HepG2 (cell line): ENCODE results near the gene CCDC50. TPM values are rescaled to one million over a fixed set of nuclear protein-coding genes. Genes with fewer than 3 reads are reported as not detected.

Experiments used
- ATAC-seq: fragments of 200-7000 bp; cut with Tn5 transposase; 3 replicates; pipeline ENCODE4 v1.9.1; 2020; ENCODE audit warnings: mild to moderate bottlenecking, moderate library complexity
- BruUV-seq: library from RNA; stranded (reverse); fragments of 400-500 nt; replicated peaks from 2 replicates; lab custom pipeline; 2021; lab: Mats Ljungman, UMichigan
- CTCF ChIA-PET: fragments of 300-600 bp; formaldehyde crosslinking; extraction: SDS; loops from one replicate; lab custom pipeline; 2021; ENCODE audit warnings: low total read pairs, inconsistent platforms, low intra/inter-chr PET ratio; lab: Yijun Ruan, JAX
- POLR2A ChIA-PET: fragments of 350-600 bp; sonication (Branson Sonifier 250); formaldehyde crosslinking; loops from one replicate; lab custom pipeline; 2020; ENCODE audit warnings: antibody characterized with exemption, inconsistent platforms; lab: Yijun Ruan, JAX
- DNase-seq: peaks from one replicate; pipeline ENCODE4 v3.0.0-alpha.2; 2015; ENCODE audit warnings: low spot score
- FAIRE-seq: peaks from 3 replicates; lab custom pipeline; 2011; peaks lifted over from hg19 to GRCh38; lab: Jason Lieb, UNC
- H2AFZ ChIP-seq: one replicate; pipeline ENCODE4 v1.6.1; 2011; ENCODE audit warnings: low read length, inconsistent platforms
- H3K27ac ChIP-seq: fragments of 300-600 bp; 3 replicates; pipeline ENCODE4 v1.8.0; 2011; ENCODE audit warnings: mixed run types, mild to moderate bottlenecking, mixed read lengths, low read length, inconsistent platforms; ENCODE audit not compliant: insufficient read depth; ENCODE audit errors: extremely low read length
- H3K27me3 ChIP-seq, 2 experiments: fragments of 200-600 bp in 1 of 2; 2 replicates in 1 of 2; 3 replicates in 1 of 2; pipeline versions ENCODE4 v1.6.0 to v1.8.0; 2011; ENCODE audit warnings: low read length in 2 of 2, mild to moderate bottlenecking in 2 of 2, moderate library complexity in 2 of 2, inconsistent platforms in 1 of 2; ENCODE audit not compliant: insufficient read depth in 2 of 2, control insufficient read depth in 1 of 2
- H3K36me3 ChIP-seq, 2 experiments: fragments of 200-600 bp in 1 of 2; replicated peaks in 1 of 2; 2 replicates in 1 of 2; 3 replicates in 1 of 2; pipeline versions ENCODE4 v1.5.1 to v1.8.0; 2011; ENCODE audit warnings: low read length in 2 of 2, inconsistent platforms in 1 of 2; ENCODE audit not compliant: insufficient read depth in 2 of 2, control insufficient read depth in 1 of 2
- H3K4me1 ChIP-seq: 2 replicates; pipeline ENCODE4 v1.5.1; 2012; ENCODE audit warnings: low read length, inconsistent platforms; ENCODE audit not compliant: insufficient read depth
- H3K4me2 ChIP-seq: 2 replicates; pipeline ENCODE4 v1.6.0; 2011; ENCODE audit warnings: low read depth, low read length, inconsistent platforms
- H3K4me3 ChIP-seq, 3 experiments: fragments of 200-600 bp in 1 of 3; sonication (generic), shearing (Covaris generic) in 1 of 3; replicated peaks in 1 of 3; 2 replicates each; pipeline ENCODE4 v1.5.1; 2011 to 2016; ENCODE audit warnings: low read length in 3 of 3, inconsistent platforms in 2 of 3, low read depth in 2 of 3, mild to moderate bottlenecking in 2 of 3, control low read depth in 1 of 3, mixed read lengths in 1 of 3; ENCODE audit not compliant: insufficient read depth in 1 of 3
- H3K79me2 ChIP-seq: one replicate; pipeline ENCODE4 v1.6.1; 2011; ENCODE audit warnings: low read length, inconsistent platforms; ENCODE audit not compliant: insufficient read depth
- H3K9ac ChIP-seq: 2 replicates; pipeline ENCODE4 v1.6.0; 2011; ENCODE audit warnings: mild to moderate bottlenecking, low read depth, low read length, inconsistent platforms; ENCODE audit not compliant: insufficient read depth
- H3K9me3 ChIP-seq: 2 replicates; pipeline ENCODE4 v1.5.1; 2012; ENCODE audit warnings: mild to moderate bottlenecking, low read length
- H4K20me1 ChIP-seq: 2 replicates; pipeline ENCODE4 v1.6.0; 2011; ENCODE audit warnings: inconsistent platforms, mild to moderate bottlenecking, low read length, moderate library complexity; ENCODE audit not compliant: insufficient read depth
- BATF2 ChIP-seq: sonication (generic); formaldehyde crosslinking; IDR thresholded peaks from 2 replicates; pipeline ENCODE4 v1.8.0; 2022; ENCODE audit warnings: mild to moderate bottlenecking, missing genetic modification reagents, moderate library complexity
- BORCS8-MEF2B ChIP-seq: sonication (generic); formaldehyde crosslinking; IDR thresholded peaks from 2 replicates; pipeline ENCODE4 v1.8.0; 2022; ENCODE audit warnings: mild to moderate bottlenecking, missing genetic modification reagents
- FOXC1 ChIP-seq: sonication (generic); formaldehyde crosslinking; IDR thresholded peaks from 2 replicates; pipeline ENCODE4 v1.8.0; 2022; ENCODE audit warnings: mild to moderate bottlenecking, missing genetic modification reagents, borderline replicate concordance
- POLR2AphosphoS2 ChIP-seq: IDR thresholded peaks from 2 replicates; pipeline ENCODE4 v1.6.1; 2011; ENCODE audit warnings: low read depth, low read length, improper control_type of control experiment
- SATB2 ChIP-seq: sonication (generic); formaldehyde crosslinking; IDR thresholded peaks from 2 replicates; pipeline ENCODE4 v1.5.0; 2020; ENCODE audit warnings: missing genetic modification reagents
- SIN3B ChIP-seq: fragments of 150-350 bp; IDR thresholded peaks from 2 replicates; pipeline ENCODE4 v1.6.1; 2014; ENCODE audit warnings: low read length
- SYNCRIP ChIP-seq: fragments of 200-400 bp; formaldehyde crosslinking; IDR thresholded peaks from 2 replicates; pipeline ENCODE4 v1.6.1; 2018; ENCODE audit warnings: mild to moderate bottlenecking, low read depth, low read length; ENCODE audit not compliant: insufficient read depth
- TGIF2 ChIP-seq: IDR thresholded peaks from 2 replicates; pipeline ENCODE4 v1.6.1; 2016; ENCODE audit warnings: control low read depth, missing compliant biosample characterization
- ZBTB40 ChIP-seq, 2 experiments: fragments of 450-650 bp in 1 of 2; sonication (generic) in 1 of 2; formaldehyde crosslinking in 1 of 2; IDR thresholded peaks; 2 replicates each; pipeline versions ENCODE4 v1.6.1 to v1.8.0; 2016 to 2022; ENCODE audit warnings: antibody characterized with exemption in 1 of 2, mild to moderate bottlenecking in 1 of 2, missing genetic modification reagents in 1 of 2
- ZBTB43 ChIP-seq: sonication (generic); formaldehyde crosslinking; conservative IDR thresholded peaks from 2 replicates; pipeline ENCODE4 v1.4.0; 2020; ENCODE audit warnings: missing genetic modification reagents
- ZNF503 ChIP-seq: sonication (generic); formaldehyde crosslinking; IDR thresholded peaks from 2 replicates; pipeline ENCODE4 v1.4.0; 2020; ENCODE audit warnings: missing genetic modification reagents
- ZNF615 ChIP-seq: sonication (generic); formaldehyde crosslinking; IDR thresholded peaks from 2 replicates; pipeline ENCODE4 v1.5.0; 2020; ENCODE audit warnings: mild to moderate bottlenecking, missing genetic modification reagents, borderline replicate concordance
- ZNF772 ChIP-seq: sonication (generic); formaldehyde crosslinking; IDR thresholded peaks from 2 replicates; pipeline ENCODE4 v1.5.0; 2020; ENCODE audit warnings: mild to moderate bottlenecking, missing genetic modification reagents
- in situ Hi-C: cut with HindIII; loops from 2 replicates; pipeline ENCODE4 v1.10.0; 2017; ENCODE audit warnings: low pct_unique_long_range_greater_than_20kb; ENCODE audit not compliant: extremely low pct_ligation_motif_present
- intact Hi-C: fragments of 100-400 bp; cut with micrococcal nuclease; formaldehyde crosslinking; loops from one replicate; pipeline ENCODE4 v1.10.0; 2022; ENCODE audit not compliant: unreplicated experiment
- polyA plus RNA-seq, 8 experiments: library from polyadenylated mRNA; depleted of rRNA in 3 of 8; stranded (reverse) in 7 of 8; unstranded in 1 of 8; fragments of >200 nt; fragmentation: Illumina TruSeq in 4 of 8; extraction: Trizol in 4 of 8; gene quantifications; 2 replicates each; pipeline versions ENCODE4 v1.2.1 to v1.2.3, GENCODE V29; 2011 to 2016; ENCODE audit warnings: low read depth in 4 of 8, missing spikeins in 1 of 8, mixed read lengths in 1 of 8; ENCODE audit not compliant: insufficient read depth in 1 of 8
- total RNA-seq, 5 experiments: library from RNA; depleted of rRNA; stranded (reverse); fragments of >200 nt; fragmentation: Illumina TruSeq; extraction: Trizol; gene quantifications; 2 replicates each; pipeline ENCODE4 v1.2.3, GENCODE V29; 2016; ENCODE audit warnings: low read depth in 1 of 5

The CCDC50 gene
- total and polyA plus RNA-seq, 2 of the 13 experiments (the other 11 are each of a cell fraction or from before 2014, with no cell fraction given): 47.6 to 66.4 TPM

GRCh38 chr3:191298846-191299245 is 30.3 kb upstream of the CCDC50 start:
- in situ Hi-C loops: no loop called here
- Histone ChIP-seq H2AFZ (no peak overlapping the region), H3K27ac (no peak overlapping the region), H3K4me3 (no peak overlapping the region), H3K4me2 (no peak overlapping the region), H4K20me1 (no peaks in the 10 kb centered on the region), H3K27me3 (no peaks in the 10 kb centered on the region; a peak in 1 of 5 replicates), H3K9ac (no peak overlapping the region), H3K79me2 (no peaks in the 10 kb centered on the region), H3K36me3 (no peaks in the 10 kb centered on the region), H3K9me3 (no peaks in the 10 kb centered on the region), H3K4me1 (no peaks in the 10 kb centered on the region)
- DNase-seq (no peak), ATAC-seq (no peak), FAIRE-seq (no peak)
- no TSS peak for BruUV-seq
- intact Hi-C loops: no loop called here
- ChIA-PET POLR2A (no interaction called here), CTCF (no interaction called here)
- TF ChIP-seq SYNCRIP: no peak
- no peak for TF ChIP-seq ZBTB40 (IDR thresholded peaks at IDR 0.05)
- TF ChIP-seq ZBTB40 (CRISPR knock-in tag; IDR thresholded peaks at IDR 0.05): no peak
- TF ChIP-seq TGIF2: no peak
- no peak for TF ChIP-seq FOXC1 (CRISPR knock-in tag)
- no peak for TF ChIP-seq POLR2AphosphoS2
- TF ChIP-seq ZBTB43 (CRISPR knock-in tag): no peak
- TF ChIP-seq SIN3B: no peak
- no peak for TF ChIP-seq ZNF503 (CRISPR knock-in tag)
- no peak for TF ChIP-seq SATB2 (CRISPR knock-in tag)
- no peak for TF ChIP-seq ZNF772 (CRISPR knock-in tag)
- no peak for TF ChIP-seq BORCS8-MEF2B (CRISPR knock-in tag)
- no peak for TF ChIP-seq ZNF615 (CRISPR knock-in tag)
- no peak for TF ChIP-seq BATF2 (CRISPR knock-in tag)
